HFFc6 (cell line): ENCODE measurements around the gene HLA-DOB. TPM values are rescaled to one million over a fixed set of nuclear protein-coding genes. Genes with fewer than 3 reads are reported as not detected.

Experiments used
- DNase-seq: peaks from one replicate; pipeline ENCODE4 v3.0.0-alpha.2; 2018
- H3K27ac Mint-ChIP-seq: 2 replicates; pipeline ENCODE4 v1.8.0; 2020; ENCODE audit warnings: mild to moderate bottlenecking, mixed read lengths
- H3K27me3 Mint-ChIP-seq: 2 replicates; pipeline ENCODE4 v1.8.0; 2021; ENCODE audit warnings: mild to moderate bottlenecking, moderate library complexity, mixed read lengths; ENCODE audit not compliant: insufficient read depth
- H3K36me3 Mint-ChIP-seq: 2 replicates; pipeline ENCODE4 v1.8.0; 2021; ENCODE audit warnings: low read depth, mixed read lengths
- H3K4me1 Mint-ChIP-seq: 2 replicates; pipeline ENCODE4 v1.8.0; 2020; ENCODE audit warnings: low read depth, mixed read lengths
- H3K4me3 Mint-ChIP-seq: 2 replicates; pipeline ENCODE4 v1.8.0; 2020; ENCODE audit warnings: mild to moderate bottlenecking, moderate library complexity, mixed read lengths
- H3K9me3 Mint-ChIP-seq: 2 replicates; pipeline ENCODE4 v1.8.0; 2020; ENCODE audit warnings: mild to moderate bottlenecking, mixed read lengths
- total RNA-seq, 6 experiments: library from RNA; stranded (reverse); fragmentation: NEBNext Ultra II Directional; extraction: Animal tissue kit (Norgen Biotek cat#: 25700); gene quantifications; 2 replicates in 1 of 6; 3 replicates in 5 of 6; pipeline ENCODE4 v1.2.3, GENCODE V29; 2021
- TF ChIP-seq, protein P1 (sequence below): fragments of 200-600 bp; sonication (generic); IDR thresholded peaks from 2 replicates; pipeline ENCODE4 v1.5.0; 2021; ENCODE audit warnings: antibody characterized with exemption, mild to moderate bottlenecking

Gene HLA-DOB
- total RNA-seq, 6 experiments from 2014 or later = 0.14 to 0.28 TPM; not detected in 4

- Mint-ChIP-seq H3K4me3 (no peak overlapping the region), H3K27ac (no peak overlapping the region; the same call in 1 of the 2 replicates), H3K27me3 (peaks cover 19% of the 10 kb centered on the region), H3K36me3 (no peaks in the 10 kb centered on the region), H3K9me3 (no peaks in the 10 kb centered on the region), H3K4me1 (peaks cover 15% of the 10 kb centered on the region)
- TF ChIP-seq, protein P1, sequence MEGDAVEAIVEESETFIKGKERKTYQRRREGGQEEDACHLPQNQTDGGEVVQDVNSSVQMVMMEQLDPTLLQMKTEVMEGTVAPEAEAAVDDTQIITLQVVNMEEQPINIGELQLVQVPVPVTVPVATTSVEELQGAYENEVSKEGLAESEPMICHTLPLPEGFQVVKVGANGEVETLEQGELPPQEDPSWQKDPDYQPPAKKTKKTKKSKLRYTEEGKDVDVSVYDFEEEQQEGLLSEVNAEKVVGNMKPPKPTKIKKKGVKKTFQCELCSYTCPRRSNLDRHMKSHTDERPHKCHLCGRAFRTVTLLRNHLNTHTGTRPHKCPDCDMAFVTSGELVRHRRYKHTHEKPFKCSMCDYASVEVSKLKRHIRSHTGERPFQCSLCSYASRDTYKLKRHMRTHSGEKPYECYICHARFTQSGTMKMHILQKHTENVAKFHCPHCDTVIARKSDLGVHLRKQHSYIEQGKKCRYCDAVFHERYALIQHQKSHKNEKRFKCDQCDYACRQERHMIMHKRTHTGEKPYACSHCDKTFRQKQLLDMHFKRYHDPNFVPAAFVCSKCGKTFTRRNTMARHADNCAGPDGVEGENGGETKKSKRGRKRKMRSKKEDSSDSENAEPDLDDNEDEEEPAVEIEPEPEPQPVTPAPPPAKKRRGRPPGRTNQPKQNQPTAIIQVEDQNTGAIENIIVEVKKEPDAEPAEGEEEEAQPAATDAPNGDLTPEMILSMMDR = no peak
- DNase-seq = peak; percentile 84
Observed at GRCh38 chr6:32819729-32820128, 2.9 kb upstream of the HLA-DOB start.

DNA sequence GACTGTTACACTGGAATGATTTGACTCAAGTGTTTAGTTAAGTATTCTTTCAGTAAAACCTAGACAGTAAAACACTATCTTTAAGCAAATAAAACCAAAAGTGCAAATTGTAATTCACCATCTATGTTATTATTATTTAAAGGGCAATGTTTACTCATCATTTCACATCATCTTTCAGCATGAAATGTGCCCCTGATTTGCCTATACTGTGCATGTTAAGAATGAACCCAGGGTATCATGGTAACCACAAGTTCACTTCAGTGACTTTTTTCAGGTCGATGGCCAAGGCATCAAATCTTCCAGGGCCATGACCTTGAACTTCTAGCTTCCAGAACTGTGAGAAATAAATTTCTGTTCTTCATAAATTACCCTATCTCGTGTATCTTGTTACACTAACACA lies 2.1 kb upstream of the HLA-DOB start:
- H3K36me3 Mint-ChIP-seq = no peaks in the 10 kb centered on the region
- H3K9me3 Mint-ChIP-seq = no peaks in the 10 kb centered on the region
- H3K4me1 Mint-ChIP-seq = peaks cover 15% of the 10 kb centered on the region
- TF ChIP-seq, protein P1 = no peak
- peaks cover 19% of the 10 kb centered on the region for H3K27me3 Mint-ChIP-seq
- H3K27ac Mint-ChIP-seq = no peak overlapping the region
- no peak for DNase-seq
- H3K4me3 Mint-ChIP-seq = no peak overlapping the region

- TF ChIP-seq, protein P1 = no peak
- no peaks in the 10 kb centered on the region for H3K9me3 Mint-ChIP-seq
- no peak for DNase-seq
- no peak overlapping the region for H3K27ac Mint-ChIP-seq
- peaks cover 35% of the 10 kb centered on the region for H3K27me3 Mint-ChIP-seq
- H3K4me1 Mint-ChIP-seq = peaks cover 15% of the 10 kb centered on the region
- H3K4me3 Mint-ChIP-seq = no peak overlapping the region
- H3K36me3 Mint-ChIP-seq = no peaks in the 10 kb centered on the region
Observed at GRCh38 chr6:32815996-32816395, 806 bp downstream of the HLA-DOB start.

DNA sequence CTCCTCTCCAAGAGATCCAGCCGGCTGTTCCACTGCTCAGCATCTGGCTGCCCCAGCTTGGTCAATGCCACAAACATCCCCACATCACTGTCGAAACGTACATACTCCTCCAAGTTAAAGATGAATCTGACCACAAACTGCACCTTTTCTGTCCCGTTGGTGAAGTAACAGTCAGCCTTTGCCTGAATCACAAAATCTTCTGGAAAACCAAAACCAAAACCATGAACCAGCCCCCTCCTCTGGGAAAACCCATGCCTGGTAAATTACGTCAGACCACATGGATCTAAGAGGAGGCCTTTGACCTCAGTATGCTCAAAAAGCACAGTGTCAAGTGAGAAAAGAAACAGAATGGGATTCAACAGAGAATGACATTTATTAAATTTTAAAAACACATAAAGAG lies 1.7 kb downstream of the HLA-DOB start:
- peaks cover 35% of the 10 kb centered on the region for H3K27me3 Mint-ChIP-seq
- H3K9me3 Mint-ChIP-seq = no peaks in the 10 kb centered on the region
- no peak overlapping the region for H3K4me3 Mint-ChIP-seq
- TF ChIP-seq, protein P1 = no peak
- DNase-seq = no peak
- peaks cover 12% of the 10 kb centered on the region for H3K4me1 Mint-ChIP-seq
- no peaks in the 10 kb centered on the region for H3K36me3 Mint-ChIP-seq
- H3K27ac Mint-ChIP-seq = no peak overlapping the region

- H3K4me3 Mint-ChIP-seq = no peak overlapping the region
- H3K4me1 Mint-ChIP-seq = peaks cover 3% of the 10 kb centered on the region
- H3K27ac Mint-ChIP-seq = no peak overlapping the region
- H3K36me3 Mint-ChIP-seq = no peaks in the 10 kb centered on the region
- H3K9me3 Mint-ChIP-seq = no peaks in the 10 kb centered on the region
- TF ChIP-seq, protein P1 = no peak
- no peak for DNase-seq
- H3K27me3 Mint-ChIP-seq = peaks cover 35% of the 10 kb centered on the region
Observed at GRCh38 chr6:32814145-32814544, 2.7 kb downstream of the HLA-DOB start.

DNA sequence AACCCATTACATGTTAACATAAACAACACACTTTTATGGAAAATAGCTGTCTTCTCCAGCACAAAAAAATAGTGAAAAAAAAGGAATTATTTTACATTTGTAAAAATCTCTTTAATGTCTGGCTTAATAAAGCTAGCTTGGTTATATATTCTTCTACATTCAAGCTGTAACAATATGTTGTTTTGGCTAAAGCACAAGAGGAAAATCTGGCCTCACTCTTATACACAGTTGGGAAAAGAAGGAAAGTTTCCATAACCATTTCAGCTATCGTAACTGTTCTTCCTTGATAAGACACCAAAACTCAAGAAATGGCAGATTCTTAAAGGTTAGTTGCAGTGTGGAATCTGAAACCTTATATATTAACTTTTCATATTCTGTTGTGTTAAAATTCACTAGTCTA lies 7.6 kb downstream of the HLA-DOB start:
- H3K4me3 Mint-ChIP-seq = no peak overlapping the region
- H3K27ac Mint-ChIP-seq = no peak overlapping the region
- no peaks in the 10 kb centered on the region for H3K36me3 Mint-ChIP-seq
- peaks cover 7% of the 10 kb centered on the region for H3K4me1 Mint-ChIP-seq
- TF ChIP-seq, protein P1 = no peak
- DNase-seq = no peak
- H3K9me3 Mint-ChIP-seq = no peaks in the 10 kb centered on the region
- peaks cover 31% of the 10 kb centered on the region for H3K27me3 Mint-ChIP-seq
